ENCODE measurements around the gene PGGHG.
"Not testable (repeated sequence)": the region's sequence is repeated elsewhere in the genome, so short reads cannot be mapped to it uniquely, and the experiment has no call there.

The PGGHG gene

GRCh38 chr11:313787-314553, 25.0 kb downstream of the PGGHG start, which contains the start of gene IFITM1:
IFITM1 (plus strand) TSS chr11:314040; CDS start chr11:314171, 131 bp downstream.
- DNase-seq (ENCODE audit: low read depth): no peak

DNA sequence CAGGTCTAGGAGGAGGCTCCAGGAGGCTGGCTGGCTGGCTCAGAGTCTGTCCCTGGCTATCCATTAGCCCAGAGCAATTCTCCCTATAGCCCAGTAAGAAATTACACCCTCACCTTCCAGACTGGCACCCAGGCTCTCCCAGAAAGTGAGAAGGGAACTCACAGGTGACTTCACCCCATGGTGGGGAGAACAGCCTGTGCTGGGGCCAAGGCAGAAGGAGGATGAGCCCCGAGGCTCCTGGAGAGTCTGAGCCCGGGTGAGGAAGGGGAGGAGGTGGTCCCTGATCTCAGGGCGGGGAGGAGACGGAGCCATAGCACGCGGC, 25.6 kb downstream of the PGGHG start:
- DNase-seq (ENCODE audit: low read depth): not testable (repeated sequence)

DNA sequence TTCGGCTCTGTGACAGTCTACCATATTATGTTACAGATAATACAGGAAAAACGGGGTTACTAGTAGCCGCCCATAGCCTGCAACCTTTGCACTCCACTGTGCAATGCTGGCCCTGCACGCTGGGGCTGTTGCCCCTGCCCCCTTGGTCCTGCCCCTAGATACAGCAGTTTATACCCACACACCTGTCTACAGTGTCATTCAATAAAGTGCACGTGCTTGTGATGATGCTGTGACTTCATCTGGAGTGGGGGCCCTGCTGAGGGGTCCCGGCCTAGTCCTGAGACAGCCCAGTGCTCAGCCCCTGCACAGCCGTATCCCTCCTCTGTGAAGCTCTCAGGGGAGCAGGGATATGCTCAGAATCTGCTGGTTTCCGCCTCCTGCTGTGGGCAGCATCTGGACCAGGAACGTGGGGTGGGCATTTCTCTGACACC, 26.1 kb downstream of the PGGHG start:
- no peak for DNase-seq (ENCODE audit: low read depth)

DNA sequence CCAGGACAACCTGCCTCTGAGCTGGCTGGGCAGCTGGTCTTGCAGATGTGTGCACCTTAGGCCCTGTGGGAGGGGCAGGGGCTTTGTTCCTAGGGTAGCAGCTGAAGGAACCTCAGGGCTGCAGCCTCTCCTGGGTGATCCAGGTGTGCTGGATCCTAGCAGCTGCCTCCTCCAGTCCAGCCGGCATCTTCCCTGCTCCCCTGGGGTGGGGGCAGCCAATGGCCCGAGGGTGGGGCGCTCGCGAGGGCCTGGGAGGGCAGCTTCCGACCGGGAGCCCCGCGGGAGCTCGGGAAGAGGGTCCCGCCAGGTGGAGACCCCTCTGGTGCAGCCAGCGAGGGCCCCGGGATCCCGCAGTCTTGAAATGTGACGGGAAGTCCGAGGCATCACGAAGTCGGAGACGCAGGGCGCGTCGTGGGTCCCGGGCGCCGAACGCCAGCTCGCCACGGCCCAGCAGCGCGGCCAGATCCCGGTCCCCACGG, 26.6 kb downstream of the PGGHG start:
- DNase-seq (ENCODE audit: low read depth): no peak

- no peak for DNase-seq (ENCODE audit: low read depth)
These were observed 27.2 kb downstream of the PGGHG start for GRCh38 chr11:316031-316701.

- DNase-seq (ENCODE audit: low read depth): no peak
These were observed 28.0 kb downstream of the PGGHG start for GRCh38 chr11:316891-317301.

DNA sequence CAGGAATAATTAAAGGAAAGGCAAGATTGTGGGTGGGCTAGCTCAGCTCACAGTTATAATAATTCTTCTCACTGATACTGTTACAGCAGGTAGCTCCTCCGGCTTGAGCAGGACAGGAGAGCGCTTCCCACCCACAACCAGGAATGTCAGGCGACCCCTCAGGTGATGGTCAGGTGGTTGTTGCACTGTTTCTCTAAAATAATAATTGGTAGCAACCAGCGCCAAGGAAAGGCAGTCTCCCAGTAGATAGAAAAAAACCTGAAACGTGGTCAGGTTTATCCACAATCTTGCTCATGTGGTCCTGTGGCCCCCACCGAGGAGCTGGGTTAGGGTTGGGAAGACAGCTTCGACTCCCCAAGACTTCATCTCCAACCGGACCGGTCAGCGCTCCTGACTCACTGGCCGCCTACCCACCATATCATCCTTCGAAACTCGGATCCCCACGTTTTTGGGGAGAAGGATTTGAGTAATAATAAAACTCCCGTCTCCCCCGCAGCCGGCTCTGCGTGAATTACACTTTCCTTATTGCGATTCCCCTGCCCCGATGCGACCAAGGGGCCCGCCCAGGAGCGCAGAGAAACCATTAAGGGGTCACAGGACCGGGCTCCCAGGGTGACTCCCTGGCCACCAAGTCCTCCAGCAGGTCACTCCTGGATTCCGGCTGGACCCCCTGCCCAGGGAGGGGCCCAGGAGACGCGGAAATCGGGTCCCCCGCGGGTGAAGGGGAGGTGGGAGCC, 28.9 kb downstream of the PGGHG start:
- DNase-seq (ENCODE audit: low read depth): not testable (repeated sequence)

- DNase-seq (ENCODE audit: low read depth): not testable (repeated sequence)
These were observed 29.6 kb downstream of the PGGHG start for GRCh38 chr11:318405-319120.

DNA sequence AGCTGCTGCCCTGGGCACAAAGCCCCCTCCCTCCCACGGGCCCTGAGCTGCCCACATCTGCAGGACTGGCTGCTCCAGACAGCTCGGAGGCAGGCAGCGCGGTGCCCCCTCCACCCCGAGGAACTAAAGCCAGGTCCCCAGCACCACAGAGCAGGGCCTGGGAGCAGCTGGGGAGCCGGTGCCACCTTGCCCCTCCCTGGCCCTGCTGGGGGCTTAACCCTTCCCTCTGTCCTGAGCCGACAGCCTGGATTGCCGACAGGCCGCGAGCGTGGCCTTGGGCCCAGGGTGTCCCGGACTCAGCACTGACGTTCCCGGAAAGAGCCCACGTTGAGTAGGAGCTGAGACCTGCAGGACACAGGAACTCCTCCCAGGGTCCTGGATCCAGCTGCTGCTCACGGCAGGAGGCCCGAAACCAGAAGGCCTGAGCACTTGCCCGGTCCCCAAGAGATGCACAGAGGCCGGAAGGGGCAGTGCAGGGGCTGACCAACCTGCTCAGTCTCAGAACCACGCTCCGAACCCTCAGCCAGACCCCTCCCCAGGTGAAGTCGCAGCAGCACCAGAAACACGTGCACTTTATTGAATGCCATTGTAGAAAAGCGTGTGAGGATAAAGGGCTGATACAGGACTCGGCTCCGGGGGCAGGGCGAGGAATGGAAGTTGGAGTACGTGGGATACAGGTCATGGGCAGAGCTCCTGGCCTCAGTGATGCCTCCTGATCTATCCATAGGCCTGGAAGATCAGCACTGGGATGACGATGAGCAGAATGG, 30.4 kb downstream of the PGGHG start:
- not testable (repeated sequence) for DNase-seq (ENCODE audit: low read depth)

GRCh38 chr11:319888-320273, 31.0 kb downstream of the PGGHG start:
- not testable (repeated sequence) for DNase-seq (ENCODE audit: low read depth)

GRCh38 chr11:324156-324555, 35.2 kb downstream of the PGGHG start:
- no peak for DNase-seq (ENCODE audit: low read depth)

DNA sequence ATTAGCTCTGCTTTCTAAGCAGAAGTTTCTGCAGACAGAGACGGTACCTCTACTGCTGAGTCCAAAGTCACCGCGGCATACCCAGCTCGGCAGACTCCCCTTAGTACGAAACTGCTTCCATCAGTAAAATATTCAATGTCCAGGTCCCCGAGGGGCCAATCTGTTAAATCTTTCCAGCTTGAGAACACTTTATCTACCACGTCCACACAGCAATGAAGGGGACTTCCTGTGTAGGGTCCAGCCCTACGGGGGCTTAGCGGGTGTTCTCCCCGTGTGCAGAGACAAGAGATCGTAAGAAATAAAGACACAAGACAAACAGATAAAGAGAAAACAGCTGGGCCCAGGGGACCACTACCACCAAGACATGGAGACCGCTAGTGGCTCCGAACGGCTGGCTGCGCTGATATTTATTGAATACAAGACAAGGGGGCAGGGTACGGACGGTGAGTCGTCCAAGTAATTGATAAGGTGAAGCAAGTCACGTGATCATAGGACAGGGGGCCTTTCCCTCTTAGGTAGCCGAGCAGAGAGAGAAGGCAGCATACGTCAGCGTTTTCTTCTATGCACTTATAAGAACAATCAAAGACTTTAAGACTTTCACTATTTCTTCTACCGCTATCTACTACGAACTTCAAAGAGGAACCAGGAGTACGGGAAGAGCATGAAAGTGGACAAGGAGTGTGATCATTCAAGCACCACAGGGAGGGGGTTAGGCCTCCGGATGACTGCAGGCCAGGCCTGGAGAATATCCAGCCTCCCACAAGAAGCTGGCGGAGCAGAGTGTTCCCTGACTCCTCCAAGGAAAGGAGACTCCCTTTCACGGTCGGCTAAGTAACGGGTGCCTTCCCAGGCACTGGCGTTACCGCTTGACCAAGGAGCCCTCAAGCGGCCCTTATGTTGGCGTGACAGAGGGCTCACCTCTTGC, 35.9 kb downstream of the PGGHG start:
- not testable (repeated sequence) for DNase-seq (ENCODE audit: low read depth)

- no peak for DNase-seq (ENCODE audit: low read depth)
These were observed 37.1 kb downstream of the PGGHG start for GRCh38 chr11:325796-326591.

- no peak for DNase-seq (ENCODE audit: low read depth)
These were observed 37.6 kb downstream of the PGGHG start for GRCh38 chr11:326592-326841.

GRCh38 chr11:326842-327580, 38.1 kb downstream of the PGGHG start:
- no peak for DNase-seq (ENCODE audit: low read depth)

GRCh38 chr11:327581-327923, 38.6 kb downstream of the PGGHG start:
- DNase-seq (ENCODE audit: low read depth): no peak

DNA sequence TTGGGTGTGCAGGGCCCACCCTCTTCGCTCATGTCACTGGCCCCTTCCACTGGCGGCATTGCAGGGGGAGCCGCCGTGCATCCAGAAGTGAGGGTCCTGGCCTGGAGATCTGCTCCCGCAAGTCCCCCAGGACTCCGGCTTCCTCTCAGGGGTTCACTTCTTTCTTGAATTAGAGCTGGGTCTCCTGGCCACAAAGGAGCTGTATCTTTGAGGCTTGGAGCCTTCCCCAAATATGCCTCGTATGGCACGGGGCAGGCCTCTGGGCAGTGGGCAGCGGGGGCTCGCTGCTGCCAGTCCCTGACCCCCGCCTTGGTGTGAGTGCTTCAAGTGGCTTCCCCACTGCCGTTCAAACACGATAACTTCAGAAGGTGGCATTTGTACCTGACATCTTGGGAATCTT, 39.1 kb downstream of the PGGHG start:
- no peak for DNase-seq (ENCODE audit: low read depth)

GRCh38 chr11:328516-329100, 39.7 kb downstream of the PGGHG start:
- DNase-seq (ENCODE audit: low read depth): not testable (repeated sequence)

DNA sequence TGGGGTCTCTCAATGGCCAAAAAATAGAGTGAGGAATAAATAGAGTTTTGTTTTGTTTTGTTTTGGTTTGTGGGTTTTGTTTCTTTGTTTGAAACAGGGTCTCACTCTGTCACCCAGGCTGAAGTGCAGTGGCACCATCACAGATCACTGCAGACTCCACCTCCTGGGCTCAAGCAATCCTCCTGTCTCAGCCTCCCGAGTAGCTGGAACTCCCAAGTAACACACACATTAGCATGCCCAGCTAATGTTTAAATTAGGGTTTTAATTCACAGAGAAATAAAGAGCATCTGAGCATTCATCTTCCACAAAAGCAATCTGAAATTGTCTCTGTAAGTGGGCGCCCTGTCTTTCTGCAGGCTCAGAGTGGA, 40.9 kb downstream of the PGGHG start:
- DNase-seq (ENCODE audit: low read depth): no peak
